SK-N-MC (cell line): ENCODE data around the gene PREP.

Experiments used
- EZH2 ChIP-seq: fragments of 200-600 bp; sonication (generic); IDR thresholded peaks from one replicate; pipeline ENCODE4 v1.6.1; 2017; ENCODE audit warnings: antibody characterized with exemption
- POLR2AphosphoS5 ChIP-seq: IDR thresholded peaks from 2 replicates; pipeline ENCODE4 v1.6.1; 2012; ENCODE audit warnings: mild to moderate bottlenecking, low read depth, low read length, borderline replicate concordance

GRCh38 chr6:105429676-105430075 is 26.8 kb upstream of the PREP start:
- TF ChIP-seq POLR2AphosphoS5 (no peak), EZH2 (no peak)
